H1 (cell line): ENCODE data around the gene GRID1.

ENCODE experiments used
- EZH2 ChIP-seq: fragments of 200-600 bp; sonication (generic); IDR thresholded peaks from 2 replicates; pipeline ENCODE4 v1.7.1; 2012; ENCODE audit warnings: low read depth, mild to moderate bottlenecking, moderate library complexity, low read length, inconsistent platforms; ENCODE audit not compliant: severe bottlenecking
- SUZ12 ChIP-seq: fragments of 200-600 bp; sonication (generic); IDR thresholded peaks from 2 replicates; pipeline ENCODE4 v1.6.1; 2012; ENCODE audit warnings: mild to moderate bottlenecking, inconsistent platforms, low read length, moderate library complexity, mixed read lengths
- TF ChIP-seq, protein P1 (sequence below), 3 experiments: IDR thresholded peaks; 1 replicate in 2 of 3; 2 replicates in 1 of 3; pipeline versions ENCODE4 v1.5.1 to v1.6.1; 2011; ENCODE audit warnings: low read length in 3 of 3, mild to moderate bottlenecking in 3 of 3, inconsistent platforms in 2 of 3, low read depth in 1 of 3, moderate library complexity in 1 of 3; ENCODE audit not compliant: insufficient read depth in 1 of 3; ENCODE audit errors: control extremely low read depth in 1 of 3

DNA sequence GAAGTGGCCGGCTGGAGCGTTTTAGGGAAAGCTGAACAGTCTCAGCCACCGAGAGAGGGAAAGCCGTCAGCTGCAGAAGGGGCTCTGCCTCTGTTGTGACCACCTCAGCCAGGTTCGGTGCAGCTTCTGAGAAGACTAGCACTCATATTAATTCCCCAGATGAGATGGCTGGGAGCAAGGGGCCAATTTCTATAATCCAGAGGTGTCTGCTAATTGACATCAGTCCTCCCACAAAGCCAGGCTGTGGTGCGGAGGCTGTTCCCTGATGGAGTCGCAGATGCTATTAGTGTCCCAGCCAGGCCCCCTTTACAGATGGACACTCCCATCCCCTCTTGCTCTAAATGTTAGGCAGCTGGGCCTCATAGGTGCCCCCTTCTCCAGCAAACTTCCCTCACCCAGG lies 133.5 kb downstream of the GRID1 start:
- TF ChIP-seq, protein P1, sequence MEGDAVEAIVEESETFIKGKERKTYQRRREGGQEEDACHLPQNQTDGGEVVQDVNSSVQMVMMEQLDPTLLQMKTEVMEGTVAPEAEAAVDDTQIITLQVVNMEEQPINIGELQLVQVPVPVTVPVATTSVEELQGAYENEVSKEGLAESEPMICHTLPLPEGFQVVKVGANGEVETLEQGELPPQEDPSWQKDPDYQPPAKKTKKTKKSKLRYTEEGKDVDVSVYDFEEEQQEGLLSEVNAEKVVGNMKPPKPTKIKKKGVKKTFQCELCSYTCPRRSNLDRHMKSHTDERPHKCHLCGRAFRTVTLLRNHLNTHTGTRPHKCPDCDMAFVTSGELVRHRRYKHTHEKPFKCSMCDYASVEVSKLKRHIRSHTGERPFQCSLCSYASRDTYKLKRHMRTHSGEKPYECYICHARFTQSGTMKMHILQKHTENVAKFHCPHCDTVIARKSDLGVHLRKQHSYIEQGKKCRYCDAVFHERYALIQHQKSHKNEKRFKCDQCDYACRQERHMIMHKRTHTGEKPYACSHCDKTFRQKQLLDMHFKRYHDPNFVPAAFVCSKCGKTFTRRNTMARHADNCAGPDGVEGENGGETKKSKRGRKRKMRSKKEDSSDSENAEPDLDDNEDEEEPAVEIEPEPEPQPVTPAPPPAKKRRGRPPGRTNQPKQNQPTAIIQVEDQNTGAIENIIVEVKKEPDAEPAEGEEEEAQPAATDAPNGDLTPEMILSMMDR (IDR thresholded peaks at IDR 0.05; ENCODE audit: control extremely low read depth in 1 of 3, insufficient read depth in 1 of 3, low read depth in 1 of 3, low read length in 3 of 3) = no peak
- TF ChIP-seq EZH2 (no peak), SUZ12 (no peak)
